NCI-H1436 (cell line): ENCODE data around the gene LEP.

ENCODE experiments used
- DNase-seq: peaks from one replicate; lab custom pipeline; 2025; lab: John Stamatoyannopoulos, UW

Gene LEP

GRCh38 chr7:128247108-128247507 is 6.0 kb downstream of the LEP start:
- DNase-seq: no peak

- no peak for DNase-seq
These were observed 6.6 kb downstream of the LEP start for GRCh38 chr7:128247640-128248194.

GRCh38 chr7:128251337-128251736 is 10.3 kb downstream of the LEP start:
- no peak for DNase-seq

DNA sequence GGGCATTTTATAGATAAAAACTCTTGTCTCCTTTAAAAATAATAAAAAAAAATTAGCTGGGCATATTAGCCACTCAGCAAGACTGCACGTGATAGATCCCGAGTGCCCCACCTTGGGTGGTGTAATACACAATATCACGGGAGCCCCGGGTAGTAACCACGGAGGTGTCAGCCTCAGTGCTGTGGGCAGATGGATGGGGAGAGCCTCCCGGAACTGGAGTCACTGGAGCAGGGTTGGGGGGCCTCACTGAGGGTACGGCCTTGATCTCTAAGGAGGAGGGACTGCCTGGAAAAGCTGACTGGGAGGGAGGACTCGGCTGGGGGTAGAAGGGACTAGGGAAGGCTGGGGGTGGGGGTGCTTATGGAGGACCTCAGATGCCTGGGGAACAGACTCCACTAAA is 12.6 kb downstream of the LEP start:
- DNase-seq: no peak

DNA sequence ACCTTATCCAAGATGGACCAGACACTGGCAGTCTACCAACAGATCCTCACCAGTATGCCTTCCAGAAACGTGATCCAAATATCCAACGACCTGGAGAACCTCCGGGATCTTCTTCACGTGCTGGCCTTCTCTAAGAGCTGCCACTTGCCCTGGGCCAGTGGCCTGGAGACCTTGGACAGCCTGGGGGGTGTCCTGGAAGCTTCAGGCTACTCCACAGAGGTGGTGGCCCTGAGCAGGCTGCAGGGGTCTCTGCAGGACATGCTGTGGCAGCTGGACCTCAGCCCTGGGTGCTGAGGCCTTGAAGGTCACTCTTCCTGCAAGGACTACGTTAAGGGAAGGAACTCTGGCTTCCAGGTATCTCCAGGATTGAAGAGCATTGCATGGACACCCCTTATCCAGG is 13.4 kb downstream of the LEP start:
- DNase-seq: no peak

DNA sequence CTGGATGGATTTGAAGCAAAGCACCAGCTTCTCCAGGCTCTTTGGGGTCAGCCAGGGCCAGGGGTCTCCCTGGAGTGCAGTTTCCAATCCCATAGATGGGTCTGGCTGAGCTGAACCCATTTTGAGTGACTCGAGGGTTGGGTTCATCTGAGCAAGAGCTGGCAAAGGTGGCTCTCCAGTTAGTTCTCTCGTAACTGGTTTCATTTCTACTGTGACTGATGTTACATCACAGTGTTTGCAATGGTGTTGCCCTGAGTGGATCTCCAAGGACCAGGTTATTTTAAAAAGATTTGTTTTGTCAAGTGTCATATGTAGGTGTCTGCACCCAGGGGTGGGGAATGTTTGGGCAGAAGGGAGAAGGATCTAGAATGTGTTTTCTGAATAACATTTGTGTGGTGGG is 14.2 kb downstream of the LEP start:
- DNase-seq: no peak

- no peak for DNase-seq
These were observed 16.4 kb downstream of the LEP start for GRCh38 chr7:128257458-128257857.

- no peak for DNase-seq
These were observed 18.3 kb downstream of the LEP start for GRCh38 chr7:128259131-128260061.

DNA sequence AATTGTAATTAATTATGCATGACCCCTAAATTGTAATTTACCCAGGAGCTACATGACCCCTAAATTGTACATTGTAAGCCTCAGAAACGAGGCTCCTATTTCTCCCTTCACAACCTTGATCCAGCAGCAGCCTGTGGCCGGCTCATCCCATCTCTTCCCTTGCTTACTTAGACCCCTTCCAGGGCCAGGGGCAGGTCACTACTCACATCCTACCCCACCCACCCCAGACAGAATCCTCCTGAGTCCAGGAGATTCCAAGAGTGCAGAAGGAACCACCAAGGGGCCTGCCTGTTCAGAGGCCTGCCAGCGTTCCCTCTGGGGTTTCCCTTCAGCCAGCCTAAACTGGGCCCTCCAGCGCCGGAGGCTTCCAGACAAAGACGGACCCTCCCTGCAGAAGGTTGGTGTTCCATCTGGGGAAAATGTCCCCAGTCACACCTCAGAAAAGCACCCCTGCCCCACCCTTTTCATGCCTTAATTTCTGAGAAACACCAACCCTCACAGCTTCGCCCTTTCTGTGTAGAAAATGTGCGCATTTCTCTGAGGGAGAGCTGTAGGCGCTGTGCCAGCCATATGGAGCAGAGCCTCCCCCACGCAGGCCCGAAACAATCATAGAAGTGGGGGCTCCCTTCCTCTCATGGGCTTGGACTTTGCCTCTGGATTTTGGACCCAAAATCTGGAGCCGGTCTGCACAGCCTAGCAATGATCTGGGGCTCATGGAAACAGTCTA is 19.2 kb downstream of the LEP start:
- no peak for DNase-seq

DNA sequence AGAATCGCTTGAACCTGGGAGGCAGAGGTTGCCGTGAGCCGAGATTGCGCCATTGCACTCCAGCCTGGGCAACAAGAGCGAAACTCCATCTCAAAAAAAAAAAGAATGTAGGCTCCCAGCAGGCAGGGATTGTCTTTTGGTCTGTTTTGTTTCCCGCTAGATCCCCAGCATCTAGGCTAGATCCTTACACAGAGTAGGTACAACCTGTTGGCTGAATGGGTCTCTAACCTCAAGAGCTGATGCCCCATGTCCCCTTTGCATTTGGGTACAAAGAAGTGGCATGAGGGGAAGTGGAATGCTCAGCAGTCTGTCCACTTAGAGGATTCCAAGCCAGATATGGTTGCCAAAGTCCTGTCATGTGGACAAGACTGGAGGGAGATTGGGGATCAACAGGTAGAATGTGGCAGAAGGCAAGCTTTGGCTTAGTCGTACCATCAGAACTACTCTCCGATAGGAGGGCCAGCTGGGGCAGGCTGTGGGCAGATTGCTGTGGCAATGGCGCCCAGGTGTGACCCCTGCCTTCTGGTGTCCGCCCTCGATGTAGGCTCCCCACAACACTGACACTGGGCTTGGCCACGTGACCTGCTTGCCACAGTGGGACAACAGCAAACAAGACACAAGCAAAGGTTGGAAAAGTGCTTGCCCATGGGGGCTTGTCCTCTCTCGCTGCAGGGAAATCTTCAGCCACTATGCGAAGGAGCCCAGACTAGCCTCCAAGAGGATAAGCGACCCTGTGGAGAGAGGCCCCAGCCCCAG is 21.4 kb downstream of the LEP start:
- DNase-seq: no peak

GRCh38 chr7:128263420-128263819 is 22.3 kb downstream of the LEP start:
- DNase-seq: no peak

GRCh38 chr7:128264477-128264876 is 23.4 kb downstream of the LEP start:
- DNase-seq: no peak

DNA sequence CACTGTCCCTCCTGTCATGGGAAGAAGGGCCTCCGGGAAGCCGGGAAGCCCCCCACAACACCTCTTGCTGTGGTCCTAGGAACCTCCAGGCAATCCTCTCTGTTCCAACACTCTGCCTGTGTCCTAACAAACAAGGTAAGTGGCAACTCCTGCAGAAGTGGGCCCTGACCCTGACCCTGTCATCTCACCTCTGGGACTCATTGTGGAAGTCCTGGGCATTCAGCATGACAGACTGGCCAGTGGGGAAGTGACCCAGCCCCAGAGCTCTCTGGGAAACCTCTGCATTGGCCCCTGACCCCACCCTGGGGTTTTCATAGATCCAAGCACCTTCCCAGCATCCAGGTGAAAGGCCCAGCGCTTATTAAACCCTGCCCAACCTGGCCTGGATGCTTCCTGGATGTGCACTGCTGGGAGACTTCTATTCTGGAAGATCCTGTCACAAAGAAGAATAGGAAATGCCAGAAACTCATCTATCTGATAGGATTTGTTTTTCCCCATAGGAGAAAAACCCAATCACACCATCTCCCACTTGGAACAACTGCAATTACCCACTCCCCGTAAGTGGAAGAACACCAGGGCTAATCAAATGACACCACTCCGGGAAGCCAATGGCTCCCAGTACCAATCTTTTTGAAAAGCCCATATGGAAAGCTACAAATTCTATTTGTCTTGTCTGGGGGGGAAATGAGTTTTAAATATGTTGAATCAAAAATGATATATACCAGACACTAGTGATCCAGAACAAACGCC is 24.3 kb downstream of the LEP start:
- no peak for DNase-seq

GRCh38 chr7:128265906-128266300 is 24.8 kb downstream of the LEP start:
- no peak for DNase-seq

GRCh38 chr7:128266529-128266882 is 25.4 kb downstream of the LEP start:
- no peak for DNase-seq

- DNase-seq: peak; percentile 31
These were observed 26.0 kb downstream of the LEP start for GRCh38 chr7:128266883-128267594.

GRCh38 chr7:128267595-128267924 is 26.5 kb downstream of the LEP start:
- DNase-seq: no peak

DNA sequence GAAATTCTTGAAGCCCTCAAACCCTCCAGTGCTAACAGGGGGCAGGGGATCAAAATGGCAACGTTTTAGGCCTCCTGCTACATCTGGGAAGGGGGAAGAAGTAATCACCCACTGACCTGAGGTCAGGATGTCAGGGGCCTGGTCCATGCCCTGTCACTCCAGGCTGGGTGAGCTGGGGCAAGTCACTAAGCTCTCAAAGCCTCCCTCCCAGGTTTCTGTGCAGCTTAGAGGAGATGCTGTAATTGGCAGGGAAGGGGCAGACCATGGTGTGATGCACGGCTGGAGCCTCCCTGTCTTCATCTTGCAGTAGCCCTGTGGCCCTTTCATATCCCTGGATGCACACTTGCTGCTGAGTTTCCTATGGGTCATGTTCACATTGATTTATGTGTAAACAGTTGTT is 27.2 kb downstream of the LEP start:
- no peak for DNase-seq

DNA sequence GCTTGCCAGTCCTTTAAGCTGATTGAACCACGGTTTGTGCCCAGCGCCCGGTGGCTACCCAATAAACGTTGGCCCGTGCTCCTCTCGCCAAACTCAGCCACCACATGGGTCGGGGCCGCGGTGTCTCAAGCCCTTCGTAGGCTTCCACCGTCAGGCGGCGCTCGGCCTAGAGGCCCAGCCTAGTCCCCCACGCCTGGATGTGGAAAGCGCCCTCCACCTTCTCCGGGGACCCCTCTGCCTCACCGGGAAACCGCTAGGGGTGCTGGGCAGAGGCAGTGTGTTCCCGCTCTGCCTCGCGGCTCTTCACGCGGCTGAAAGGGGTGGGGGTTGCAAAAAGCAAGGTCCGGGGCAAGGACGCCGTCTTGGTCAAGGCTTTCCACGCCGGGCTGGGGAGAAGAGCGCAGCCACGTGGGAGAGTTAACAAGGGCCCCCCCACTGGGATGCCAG is 29.8 kb downstream of the LEP start:
- DNase-seq: no peak

- DNase-seq: no peak
These were observed 30.4 kb downstream of the LEP start for GRCh38 chr7:128271471-128271941.

GRCh38 chr7:128271942-128272481 is 30.9 kb downstream of the LEP start:
- no peak for DNase-seq
